Stromal cell of bone marrow (primary cell): ENCODE data around the gene LRRC17.
"Not testable (repeated sequence)": the region's sequence is repeated elsewhere in the genome, so short reads cannot be mapped to it uniquely, and the experiment has no call there.

ENCODE experiments used
- DNase-seq: peaks from one replicate; pipeline ENCODE4 v3.0.0-alpha.2; 2012; ENCODE audit warnings: low read depth

Gene LRRC17

DNA sequence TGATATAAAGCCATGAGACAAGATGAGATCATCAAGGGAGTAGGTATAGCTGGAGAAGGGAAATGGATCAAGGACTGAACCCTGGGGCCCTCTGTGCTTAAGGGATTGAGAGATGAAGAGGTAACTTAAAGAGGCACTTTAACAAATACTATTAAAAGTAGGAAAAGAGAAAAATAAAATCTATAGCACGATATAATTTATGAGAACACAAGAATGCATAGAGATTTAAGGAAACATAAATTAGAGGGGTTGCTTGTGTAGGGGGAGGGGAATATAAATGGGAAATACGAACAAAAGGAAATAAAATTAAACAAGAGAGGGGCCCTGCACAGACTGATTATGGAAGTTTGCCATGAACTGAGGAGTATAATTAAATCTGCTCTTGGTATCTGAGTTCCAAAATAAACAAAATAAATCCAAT, 15.6 kb upstream of the LRRC17 start:
- no peak for DNase-seq

DNA sequence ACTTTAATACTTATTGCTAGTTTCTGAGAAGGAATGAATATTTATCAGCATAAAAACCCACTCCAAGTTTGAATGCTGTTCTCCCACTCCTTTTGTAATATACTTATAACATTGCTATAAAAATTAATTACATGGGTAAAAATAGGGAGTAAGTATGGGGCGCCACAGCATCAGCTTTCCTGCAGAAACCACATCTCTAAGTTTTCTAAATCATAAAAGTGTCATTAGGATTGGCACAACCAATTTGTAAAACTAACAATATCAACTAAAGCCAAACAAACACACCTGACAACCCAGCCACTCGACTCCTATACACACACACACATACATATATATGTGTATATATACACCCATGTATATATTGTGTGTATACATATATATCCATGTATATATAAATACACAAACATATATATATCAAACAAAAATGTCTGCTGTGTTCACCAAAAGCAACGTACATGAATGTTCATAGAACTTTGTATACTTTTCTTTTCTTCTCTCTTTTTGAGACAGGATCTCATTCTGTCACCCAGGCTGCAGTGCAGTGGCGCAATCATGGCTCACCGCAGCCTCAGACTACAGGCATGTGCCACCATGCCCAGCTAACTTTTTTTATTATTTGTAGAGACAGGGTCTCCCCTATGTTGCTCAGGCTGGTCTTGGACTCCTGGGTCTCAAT, 14.8 kb upstream of the LRRC17 start:
- no peak for DNase-seq

DNA sequence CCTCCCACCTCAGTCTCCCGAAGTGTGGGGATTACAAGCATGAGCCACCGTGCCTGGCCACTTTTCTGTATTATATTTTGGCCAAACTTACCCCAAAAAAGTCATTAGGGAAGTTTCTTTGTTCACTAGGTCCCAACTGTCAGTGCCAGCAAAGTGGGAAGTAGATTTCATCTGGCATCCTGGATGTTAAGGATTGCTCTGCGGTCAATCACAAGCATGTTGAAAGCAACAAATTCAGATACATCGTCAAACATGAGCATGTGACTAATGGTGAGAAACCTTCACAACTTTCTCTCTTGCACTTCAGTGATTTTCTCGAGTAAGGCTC, 14.3 kb upstream of the LRRC17 start:
- DNase-seq: no peak

DNA sequence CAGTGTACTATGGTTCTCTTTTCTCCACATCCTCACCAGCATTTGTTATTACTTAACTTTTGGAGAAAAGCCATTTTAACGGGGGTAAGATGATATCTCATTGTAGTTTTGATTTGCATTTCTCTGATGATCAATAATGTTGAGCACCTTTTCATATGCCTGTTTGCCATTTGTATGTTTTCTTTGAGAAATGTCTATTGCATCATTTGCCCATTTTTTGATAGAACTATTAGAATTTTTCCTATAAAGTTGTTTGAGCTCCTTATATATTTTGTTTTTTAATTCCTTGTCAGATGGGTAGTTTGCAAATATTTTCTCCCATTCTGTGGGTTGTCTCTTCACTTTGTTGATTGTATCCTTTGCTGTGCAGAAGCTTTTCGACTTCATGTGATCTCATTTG, 10.7 kb upstream of the LRRC17 start:
- not testable (repeated sequence) for DNase-seq

DNA sequence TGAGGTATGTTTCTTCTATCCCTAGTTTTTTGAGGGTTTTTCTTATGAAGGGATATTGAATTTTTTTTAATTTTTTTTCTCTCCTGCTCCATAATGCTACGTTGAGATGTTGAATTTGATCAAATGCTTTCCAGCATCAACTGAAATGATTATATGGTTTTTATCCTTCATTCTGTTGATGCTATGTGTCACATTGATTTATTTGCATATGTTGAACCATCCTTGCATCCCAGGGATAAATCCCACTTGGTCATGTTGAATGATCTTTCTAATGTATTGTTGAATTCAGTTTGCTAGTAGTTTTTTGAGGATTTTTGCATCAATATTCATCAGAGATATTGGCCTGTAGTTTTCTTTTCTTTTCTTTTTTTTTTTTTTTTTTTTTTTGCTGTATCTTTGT, 9.2 kb upstream of the LRRC17 start:
- not testable (repeated sequence) for DNase-seq

DNA sequence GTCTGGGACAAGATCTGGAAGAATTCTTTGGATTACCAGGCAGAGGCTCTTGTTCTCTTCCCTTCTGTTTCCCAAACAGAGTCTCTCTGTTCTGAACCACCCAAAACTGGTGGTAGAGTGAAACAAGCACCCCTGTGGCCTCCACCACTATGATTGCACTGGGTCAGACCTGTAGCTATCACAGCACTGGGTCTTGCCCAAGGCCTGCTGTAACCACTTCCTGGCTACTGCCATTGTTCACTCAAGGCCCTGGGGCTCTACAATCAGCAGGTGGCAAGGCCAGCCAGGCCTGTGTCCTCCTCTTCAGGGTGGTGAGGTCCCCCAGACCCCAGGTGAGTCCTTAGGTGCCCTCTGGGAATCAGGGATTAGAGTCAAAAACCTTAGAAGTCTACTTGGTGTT, 4.1 kb upstream of the LRRC17 start:
- DNase-seq: no peak

DNA sequence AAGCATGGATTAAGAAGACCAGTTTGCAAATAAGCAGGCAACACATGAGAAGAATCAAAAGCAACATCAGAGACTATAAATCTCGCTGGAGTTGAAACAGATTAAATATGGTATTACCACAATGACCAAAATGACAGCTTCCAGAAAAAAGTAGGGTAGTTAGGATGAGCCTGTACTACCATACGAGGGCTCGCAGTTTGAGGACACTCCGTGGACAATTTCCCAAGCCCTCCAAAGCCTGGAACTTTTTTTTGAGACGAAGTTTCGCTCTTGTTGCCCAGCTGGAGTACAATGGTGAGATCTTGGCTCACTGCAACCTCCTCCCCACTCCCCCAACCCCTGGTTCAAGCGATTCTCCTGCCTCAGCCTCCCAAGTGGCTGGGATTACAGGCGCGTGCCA, 1.0 kb downstream of the LRRC17 start:
- no peak for DNase-seq

DNA sequence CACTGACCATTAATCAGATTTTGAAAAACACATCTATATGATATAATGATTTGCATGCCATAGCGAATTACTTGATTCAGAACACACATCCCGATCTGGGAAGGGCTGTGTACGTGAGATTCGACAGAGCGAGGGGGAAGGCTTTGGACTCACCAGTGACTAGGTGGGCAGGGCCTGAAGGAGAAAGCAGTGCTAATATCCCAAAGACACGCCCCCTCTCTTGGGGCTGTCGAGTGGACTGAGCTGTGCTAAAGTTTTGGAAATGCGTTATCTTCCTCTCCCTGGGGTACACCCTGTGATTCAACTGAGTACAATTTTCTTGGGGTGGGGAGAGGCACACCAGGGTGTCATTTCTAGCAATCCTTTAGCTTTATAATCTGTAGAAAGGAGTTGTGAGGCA, 1.8 kb downstream of the LRRC17 start:
- no peak for DNase-seq

DNA sequence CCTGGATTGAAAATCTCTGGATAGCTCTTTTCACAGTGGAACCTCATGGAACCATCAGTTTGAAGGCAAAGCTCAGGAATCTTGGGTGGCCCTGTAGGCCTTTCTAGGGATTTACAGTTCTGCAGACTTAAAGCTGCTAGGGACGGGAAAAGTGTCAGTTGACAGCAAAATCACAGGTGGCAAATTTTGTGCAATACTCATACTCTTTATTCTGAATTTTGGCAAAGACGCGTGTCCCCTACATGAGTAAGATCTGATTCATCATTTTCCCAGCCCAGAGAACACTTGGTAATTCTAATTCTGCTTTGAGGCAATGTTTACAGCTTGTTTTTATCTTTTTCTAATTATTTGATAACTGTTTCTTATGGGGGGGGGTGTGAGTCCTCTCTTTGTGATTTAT, 3.6 kb downstream of the LRRC17 start:
- peak; percentile 48 for DNase-seq

DNA sequence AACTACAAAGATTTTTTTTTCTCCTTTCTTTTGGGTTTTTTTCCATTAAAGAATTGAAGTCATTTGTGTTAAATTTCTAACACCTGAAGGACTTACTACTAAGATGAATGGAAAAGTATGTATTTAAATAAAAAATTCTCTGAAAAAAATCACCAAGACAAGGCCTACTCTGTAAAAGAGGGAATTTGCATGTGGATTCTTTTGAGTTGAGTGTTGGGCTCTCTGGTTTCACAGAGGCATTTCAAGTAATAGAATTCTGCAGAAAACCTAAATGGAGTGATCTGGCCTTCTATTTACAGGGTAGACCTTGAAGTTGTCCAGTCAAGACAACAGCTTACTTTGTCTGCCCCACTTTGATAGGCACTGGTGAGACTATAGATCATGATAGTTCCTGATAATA, 4.1 kb downstream of the LRRC17 start:
- DNase-seq: no peak

DNA sequence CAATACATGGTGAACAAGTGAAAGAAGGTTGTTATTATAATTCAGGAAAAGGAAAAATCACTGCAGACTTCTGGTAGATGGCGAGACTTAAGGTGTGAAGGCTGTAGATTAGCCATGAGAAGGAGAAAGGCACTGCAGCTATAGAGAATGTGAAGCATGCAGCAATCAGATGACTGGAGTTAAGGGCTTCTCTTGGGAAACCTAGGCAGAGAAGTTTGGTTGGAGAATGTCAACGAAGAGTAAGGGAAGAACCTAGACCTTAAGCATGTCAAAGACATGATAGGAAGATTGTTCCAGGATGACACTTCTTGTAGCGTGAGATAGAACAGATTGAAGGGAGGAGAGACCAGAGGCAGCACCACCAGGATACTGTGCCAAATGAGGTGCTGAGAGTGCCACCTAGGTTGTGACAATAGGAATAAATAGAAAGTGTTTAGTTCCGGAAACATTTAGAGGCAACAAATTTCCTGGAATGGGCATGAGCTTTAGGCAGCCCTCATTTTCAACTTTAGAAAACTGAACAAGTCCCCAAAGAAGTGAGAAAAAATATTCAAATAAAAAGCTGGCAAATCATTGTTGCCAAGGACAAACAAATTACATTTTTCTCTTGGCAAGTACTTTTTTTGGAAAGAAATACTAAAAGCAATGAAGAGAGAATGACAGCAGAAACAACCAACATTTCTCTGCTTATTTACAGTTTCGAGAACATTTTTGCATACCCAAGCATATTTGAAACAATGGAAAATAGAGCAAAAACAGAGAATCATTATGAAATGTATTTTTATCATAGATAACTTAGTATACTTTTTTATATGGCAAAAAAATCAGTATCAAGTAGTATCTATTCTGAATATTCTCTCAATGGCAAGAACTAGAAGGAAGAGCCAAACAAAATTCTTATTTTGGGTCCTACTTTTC, 4.9 kb downstream of the LRRC17 start:
- DNase-seq: no peak

DNA sequence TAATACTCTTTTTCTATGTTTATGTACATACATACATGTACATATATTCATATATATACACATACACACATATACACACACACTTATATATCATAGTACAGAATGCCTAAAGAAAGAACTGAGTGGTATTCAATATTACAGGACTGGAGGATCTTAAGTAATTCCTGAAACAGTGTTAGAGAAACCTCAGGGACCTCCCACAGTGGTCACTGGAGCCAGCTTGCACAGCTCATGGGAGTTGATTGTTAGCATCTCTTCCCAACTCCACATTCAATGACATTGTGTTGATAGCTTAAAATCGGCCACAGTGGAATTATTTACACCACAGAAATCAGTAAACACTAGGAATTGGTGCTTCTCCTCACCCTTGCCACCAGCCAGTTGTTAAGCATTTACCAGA, 6.0 kb downstream of the LRRC17 start:
- DNase-seq: no peak

DNA sequence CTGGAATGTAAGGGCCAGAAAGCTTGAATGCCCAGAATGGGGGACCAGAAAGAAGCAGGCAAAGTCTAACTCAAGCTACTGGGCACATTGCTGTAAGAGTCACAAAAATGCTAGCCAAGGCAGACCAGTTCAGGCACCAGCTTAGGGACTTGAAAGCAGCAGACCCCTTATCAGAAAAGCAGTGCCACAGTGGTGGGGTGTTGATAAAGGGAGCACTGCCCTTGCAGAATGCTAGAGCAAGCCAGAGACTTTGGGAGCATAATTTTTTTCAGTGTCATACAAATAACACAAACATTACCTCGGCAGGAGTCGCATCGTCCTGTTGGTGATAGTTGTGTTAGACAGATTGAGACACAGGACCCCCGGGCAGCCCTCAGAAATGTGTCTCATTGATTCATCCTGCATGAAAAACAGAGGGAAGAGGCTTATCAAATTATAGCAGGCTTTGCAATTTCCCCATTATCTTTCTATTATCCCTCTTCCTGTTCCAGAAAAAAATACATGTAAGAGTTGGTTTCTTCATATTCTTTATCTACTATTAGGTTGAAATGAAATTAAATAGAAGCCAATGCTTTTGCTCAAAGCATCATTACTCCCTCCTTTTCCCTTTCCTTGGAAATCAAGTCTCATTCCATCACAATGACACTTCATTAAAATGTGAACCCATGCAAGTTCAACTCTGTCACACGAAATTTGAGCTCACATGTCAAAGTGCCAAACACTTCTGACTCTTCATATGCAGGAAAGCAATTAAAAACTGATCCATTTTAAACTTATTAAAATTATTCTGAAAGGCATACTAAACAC, 13.4 kb downstream of the LRRC17 start:
- peak; percentile 52 for DNase-seq

DNA sequence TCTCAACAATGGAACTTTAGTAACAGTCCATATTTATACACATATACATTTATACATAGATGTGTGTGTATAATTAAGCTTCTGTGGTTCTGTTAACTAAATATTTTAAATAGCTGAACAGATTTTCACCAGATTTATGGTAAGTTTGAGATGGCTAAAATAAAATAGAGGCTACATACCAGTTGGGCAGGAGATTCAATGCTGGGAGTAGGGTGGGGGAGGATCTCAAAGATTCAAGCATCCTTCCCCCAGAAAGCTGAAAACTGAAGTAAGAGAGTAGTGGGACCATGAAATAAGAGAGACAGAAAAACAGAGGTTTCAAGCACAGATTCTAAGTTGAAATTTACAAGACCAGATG, 14.0 kb downstream of the LRRC17 start:
- no peak for DNase-seq

DNA sequence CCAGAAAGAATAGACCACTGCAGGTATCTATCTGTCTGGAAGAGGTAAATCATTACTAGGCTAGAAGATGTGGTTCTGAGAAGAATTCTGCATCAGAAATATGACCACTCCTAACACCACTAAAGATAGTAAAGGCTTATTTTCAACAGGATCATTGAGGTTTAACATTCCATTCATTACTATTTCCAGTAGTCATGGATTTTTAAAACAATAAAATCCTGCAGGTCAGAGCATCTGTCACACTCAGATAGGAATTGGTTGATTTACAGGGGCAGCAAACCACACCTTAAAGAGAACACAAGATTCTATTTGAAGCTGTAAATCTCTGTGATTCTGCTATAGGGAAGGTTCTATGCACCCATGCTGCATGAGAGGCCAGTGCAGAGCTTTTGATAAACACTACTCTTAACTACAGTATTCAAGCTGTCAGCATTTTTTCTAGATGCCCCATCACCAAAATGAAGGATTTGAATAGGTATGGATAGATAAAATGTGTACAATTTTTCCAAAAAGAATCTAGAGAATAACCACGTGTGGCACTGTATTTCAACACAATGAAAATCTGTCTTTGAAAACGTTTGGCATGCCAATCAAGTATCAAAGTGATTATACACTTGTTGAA, 14.6 kb downstream of the LRRC17 start:
- no peak for DNase-seq

DNA sequence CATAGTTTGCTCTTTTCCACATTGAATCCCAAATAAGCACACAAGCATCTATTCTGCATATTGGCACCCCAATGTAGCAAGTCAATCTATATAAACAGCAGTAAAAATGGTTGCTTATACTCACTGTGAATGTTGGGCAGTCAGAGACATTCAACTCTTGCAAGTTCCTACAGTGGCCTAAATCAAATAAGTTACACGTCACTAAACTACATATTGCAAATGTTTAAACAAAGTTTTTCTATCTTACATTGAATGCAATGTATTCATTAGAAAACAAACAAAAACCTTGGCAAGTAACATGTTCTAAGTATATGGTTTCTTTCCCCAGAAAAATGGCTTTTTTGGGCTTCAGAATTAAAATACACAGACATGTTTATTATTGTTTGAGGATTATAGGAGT, 19.0 kb downstream of the LRRC17 start:
- DNase-seq: no peak

DNA sequence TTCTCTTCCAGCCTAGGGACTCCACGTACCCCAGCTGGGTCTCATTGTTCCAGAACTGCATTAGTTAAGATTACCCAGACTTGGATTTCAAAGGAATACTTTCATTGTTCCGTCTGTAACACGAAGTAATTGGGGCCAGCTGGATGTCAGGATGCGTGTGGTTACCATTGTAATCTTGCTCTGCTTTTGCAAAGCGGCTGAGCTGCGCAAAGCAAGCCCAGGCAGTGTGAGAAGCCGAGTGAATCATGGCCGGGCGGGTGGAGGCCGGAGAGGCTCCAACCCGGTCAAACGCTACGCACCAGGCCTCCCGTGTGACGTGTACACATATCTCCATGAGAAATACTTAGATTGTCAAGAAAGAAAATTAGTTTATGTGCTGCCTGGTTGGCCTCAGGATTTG, 21.0 kb downstream of the LRRC17 start:
- DNase-seq: peak; percentile 77

DNA sequence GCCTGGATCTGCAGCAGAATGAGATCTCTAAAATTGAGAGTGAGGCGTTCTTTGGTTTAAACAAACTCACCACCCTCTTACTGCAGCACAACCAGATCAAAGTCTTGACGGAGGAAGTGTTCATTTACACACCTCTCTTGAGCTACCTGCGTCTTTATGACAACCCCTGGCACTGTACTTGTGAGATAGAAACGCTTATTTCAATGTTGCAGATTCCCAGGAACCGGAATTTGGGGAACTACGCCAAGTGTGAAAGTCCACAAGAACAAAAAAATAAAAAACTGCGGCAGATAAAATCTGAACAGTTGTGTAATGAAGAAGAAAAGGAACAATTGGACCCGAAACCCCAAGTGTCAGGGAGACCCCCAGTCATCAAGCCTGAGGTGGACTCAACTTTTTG, 21.4 kb downstream of the LRRC17 start:
- no peak for DNase-seq

DNA sequence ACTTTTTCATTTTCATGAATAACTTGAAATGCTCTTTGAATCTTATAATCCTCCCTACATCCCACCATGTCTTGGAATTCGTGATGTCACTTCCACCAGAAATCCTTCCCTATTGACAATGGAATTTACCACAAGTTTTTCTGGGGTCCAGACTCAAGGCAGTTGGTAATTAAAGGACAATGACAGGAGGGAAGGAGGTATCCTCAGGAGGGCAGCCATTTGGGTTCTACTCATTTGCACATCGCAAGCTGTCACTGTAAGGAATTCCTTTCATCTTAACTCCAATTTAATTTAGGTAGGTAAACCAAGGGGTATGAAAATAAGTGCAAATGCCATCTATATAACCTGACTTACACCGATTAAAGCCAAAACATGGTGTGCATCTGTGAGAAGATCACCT, 21.9 kb downstream of the LRRC17 start:
- no peak for DNase-seq

DNA sequence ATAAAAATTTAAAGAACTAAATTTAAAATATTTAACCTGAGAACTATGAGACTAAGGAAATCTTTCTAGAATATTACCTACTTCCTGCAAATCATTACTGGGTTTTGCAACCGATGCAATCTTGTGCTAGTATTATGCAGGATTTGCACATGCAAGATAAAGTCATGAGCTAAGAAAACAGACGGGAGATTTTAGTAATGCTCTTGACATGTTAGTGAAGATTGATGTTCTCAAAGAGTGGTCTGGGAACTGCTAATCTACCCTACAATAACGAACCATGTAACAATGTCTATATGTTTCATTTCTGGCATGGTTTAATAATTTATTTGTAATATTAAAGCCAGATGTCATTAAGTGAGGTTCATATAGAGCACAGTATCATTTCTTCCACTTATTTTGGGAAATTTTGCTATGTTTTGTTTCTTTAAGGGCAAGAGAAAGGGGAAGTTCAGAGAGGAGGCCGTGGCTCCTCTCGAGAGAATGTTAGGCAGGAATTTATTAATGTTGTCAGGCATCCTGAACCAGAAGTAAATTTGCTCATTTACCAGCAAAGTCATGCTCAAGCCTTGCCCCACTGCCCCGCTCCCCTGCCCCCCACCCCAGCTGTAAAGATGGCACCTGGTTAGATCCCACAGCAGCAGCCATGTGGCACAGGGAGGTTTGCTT, 22.8 kb downstream of the LRRC17 start:
- DNase-seq: no peak

DNA sequence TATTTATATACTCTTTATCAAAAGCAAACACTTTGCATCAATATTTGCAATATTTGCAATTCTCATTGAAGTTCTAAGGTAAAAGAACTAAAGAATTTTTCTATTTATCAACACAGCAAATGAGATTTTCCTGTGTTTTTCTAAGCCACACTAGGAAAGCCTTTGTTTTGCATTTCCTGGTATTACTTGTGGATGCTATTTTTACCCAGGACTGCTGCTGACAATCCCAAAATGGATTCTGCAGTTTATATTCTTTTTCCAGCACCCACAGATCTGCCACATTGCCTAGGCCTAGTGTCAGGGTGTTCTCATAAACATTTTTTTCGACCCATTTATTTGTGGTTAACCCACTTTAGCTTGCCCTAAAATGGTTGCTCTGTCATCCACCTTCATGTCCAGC, 25.9 kb downstream of the LRRC17 start:
- no peak for DNase-seq
